Stimulated activated CD4-positive, alpha-beta T cell treated with anti-CD3 and anti-CD28 coated beads, Interleukin-1b, Interleukin-23, amount 100 ng/mL, for 24 hours (primary cell): Measurements from ENCODE around the gene STYXL1.
"Not testable (repeated sequence)": the region's sequence is repeated elsewhere in the genome, so short reads cannot be mapped to it uniquely, and the experiment has no call there.

ENCODE experiments used
- DNase-seq, 4 experiments: peaks; one replicate each; pipeline ENCODE4 v3.0.0-alpha.2; 2020; ENCODE audit warnings: low read depth in 4 of 4, low spot score in 1 of 4

The STYXL1 gene

DNA sequence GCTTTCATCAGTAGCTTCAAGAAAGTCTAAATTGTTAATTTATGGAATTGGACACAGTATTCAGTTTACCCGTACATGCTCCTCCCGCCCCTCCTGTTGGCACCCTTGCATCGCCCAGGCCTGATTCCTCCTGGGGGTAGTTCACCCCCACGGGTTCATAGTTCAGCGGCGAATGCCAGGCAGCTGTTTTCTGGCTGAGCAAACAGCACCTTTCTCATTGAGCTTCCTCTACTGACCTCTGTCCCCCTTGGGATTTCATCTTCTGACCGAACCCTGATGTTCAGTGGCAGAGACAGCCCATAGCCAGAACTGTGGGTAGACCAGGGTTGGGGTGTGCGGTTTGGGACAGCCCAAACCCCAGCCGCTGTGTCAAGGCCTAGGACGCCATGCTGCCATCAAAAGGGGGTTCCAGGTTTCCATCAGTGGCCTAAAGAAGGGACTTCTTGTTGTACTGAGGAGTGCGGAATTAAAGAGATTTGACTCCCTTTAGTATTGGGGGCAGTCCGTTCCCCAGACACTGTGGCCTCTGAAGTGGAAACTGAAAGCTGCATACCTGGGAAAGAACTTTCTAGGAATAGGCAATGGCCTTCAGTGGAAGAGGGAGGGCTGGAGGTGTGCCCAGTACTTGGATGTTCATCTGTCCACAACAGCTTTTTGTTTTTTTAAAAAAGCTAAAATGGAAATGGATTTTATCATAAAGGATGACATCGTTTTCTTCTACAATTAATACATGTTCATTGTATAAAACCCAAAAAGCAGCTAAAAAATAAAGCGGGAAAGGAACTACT lies 19.1 kb upstream of the STYXL1 start:
- DNase-seq = no peak

DNA sequence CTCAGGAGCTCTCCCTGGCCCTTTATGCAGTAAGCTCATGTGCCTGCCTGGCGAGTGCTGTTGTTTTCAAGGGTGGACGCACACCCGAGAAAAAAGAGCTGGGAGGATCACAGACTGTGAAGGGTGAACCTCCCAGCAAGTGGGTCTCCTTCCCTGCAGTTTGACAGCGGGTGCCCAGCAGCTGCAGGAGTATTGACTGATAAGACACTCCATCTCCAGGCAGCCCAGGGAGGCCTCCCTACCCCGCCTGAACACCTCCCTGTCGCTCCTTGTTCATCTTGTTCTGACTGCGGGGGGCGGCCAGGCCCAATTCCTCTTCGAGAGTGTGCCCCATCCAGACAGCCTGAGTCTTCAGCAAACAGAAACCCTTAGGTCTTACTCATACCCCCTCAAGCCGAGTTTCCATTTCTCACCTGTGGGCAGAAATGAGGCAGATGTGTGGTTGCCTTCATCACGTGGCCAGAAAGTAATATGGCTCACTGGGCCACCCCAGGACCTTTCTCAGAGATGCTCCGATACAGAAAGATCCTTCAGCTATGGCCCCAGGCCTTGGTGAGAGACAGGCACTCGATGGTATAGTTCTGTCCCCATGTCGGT lies 17.3 kb upstream of the STYXL1 start:
- no peak for DNase-seq

GRCh38 chr7:76064208-76064970 lies 16.6 kb upstream of the STYXL1 start:
- DNase-seq = no peak

DNA sequence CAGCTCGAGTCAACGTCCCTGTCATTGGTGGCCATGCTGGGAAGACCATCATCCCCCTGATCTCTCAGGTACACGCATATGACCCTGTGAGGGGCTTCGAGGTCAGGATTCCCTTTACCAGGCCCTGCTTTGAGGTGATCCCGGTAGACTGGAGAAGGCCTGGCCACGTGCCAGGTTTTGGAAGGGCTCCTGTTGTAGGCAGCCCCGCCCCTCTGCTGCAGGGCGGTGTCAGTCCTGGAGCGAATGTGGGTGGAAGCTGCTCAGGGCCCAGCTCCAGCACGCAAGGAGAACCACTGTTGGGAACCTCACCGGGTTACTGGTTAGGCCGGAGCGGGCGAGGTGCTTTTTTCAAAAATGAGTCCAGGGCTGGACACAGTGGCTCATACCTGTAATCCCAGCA lies 15.7 kb upstream of the STYXL1 start:
- DNase-seq = no peak

DNA sequence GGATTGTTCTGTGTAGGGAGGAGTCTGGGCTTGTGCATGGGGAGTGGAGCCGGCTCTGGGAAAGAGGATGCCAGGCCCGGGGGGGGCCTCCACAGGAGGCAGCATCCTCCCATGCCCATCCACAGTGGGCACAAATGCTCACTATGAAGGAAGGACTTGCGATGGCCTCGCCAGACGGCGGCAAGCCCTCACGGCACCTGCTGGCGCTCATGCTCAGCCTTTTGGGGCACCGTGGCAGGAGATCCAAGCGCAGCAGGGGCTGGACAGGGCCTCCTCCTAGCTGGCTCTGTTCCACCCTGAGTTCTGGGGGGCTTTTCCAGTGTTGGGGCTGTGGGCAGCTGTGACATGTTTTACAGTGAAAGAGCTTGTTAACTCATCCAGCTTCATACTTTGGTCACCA lies 15.3 kb upstream of the STYXL1 start:
- no peak for DNase-seq

DNA sequence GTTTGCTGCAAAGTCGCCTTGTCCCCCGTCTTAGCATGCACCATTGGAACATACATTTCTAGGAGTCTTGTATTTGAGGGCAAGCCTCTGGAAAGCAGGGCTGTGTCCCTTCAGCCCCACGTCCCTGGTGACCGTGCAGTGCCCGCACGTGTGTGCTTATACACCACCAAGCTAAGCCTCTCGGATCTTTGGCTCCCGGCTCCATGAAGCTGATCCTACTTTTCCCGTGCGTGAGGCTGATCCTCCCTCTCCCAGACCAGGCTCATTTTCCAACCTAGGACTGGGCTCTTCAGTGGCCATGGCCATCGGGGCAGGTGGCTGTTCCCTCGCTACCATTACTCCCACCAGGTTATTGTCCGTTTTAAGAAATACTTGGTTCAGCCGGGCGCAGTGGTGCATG lies 14.5 kb upstream of the STYXL1 start:
- no peak for DNase-seq

GRCh38 chr7:76060842-76061241 lies 13.0 kb upstream of the STYXL1 start:
- DNase-seq = no peak

DNA sequence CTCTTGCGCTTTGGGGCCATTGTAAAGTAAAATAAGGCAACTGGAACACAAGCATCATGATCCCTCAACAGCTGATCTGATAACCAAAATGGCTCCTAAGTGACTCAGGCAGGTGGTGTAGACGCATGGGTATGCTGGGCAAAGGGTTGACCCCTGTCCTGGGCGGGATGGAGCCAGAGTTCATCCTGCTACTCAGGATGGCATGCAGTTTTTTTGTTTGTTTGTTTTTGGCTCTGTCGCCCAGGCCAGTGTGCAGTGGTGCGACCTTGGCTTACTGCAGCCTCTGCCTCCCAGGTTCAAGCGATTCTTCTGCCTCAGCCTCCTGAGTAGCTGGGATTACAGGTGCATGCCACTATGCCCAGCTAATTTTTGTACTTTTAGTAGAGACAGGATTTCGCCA lies 10.9 kb upstream of the STYXL1 start:
- DNase-seq = not testable (repeated sequence)

DNA sequence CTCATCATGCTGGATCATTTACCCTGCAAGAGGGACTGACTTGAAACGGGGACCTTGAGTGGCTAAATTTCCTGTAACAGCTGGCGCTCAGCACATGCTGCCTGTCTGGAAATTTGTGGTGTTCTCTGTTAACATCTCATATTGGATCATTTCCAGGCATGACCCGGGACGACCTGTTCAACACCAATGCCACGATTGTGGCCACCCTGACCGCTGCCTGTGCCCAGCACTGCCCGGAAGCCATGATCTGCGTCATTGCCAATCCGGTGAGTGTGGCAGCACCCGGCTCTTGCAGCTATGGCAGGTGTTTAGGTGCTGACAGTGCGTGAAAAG lies 10.0 kb upstream of the STYXL1 start:
- no peak for DNase-seq

DNA sequence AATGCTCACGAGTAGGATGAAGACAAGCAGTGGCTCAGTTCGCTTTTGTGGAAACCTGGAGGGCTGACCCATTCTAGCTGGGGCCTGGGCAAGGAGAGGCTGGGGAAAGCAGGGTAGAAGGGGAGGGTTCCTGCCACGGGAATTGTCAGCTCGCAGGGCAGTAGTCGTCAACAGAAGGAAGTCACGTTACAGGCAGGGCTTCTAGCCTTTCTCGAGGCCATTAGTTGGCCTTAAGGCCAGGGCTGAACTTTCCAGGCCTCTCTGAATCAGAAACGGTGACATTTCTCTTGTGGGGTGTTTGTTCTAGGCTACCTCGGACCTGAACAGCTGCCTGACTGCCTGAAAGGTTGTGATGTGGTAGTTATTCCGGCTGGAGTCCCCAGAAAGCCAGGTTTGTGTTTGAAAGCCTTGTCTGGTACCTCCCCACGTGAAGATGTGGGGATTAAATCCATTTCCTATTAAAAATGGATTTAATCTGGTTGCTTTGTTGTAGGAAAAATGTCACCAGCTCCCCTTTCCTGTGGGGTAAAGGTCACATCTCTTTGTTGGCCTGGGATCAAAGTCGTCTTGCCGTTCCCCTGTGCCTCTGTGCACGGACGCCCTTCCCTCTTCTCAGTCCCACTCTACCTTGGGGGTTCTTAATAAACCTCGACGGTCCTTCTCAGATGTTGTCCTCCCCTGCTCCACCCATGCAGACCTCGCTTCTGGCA lies 9.5 kb upstream of the STYXL1 start:
- no peak for DNase-seq

- no peak for DNase-seq
Measured at GRCh38 chr7:76056241-76056640, 8.4 kb upstream of the STYXL1 start.

GRCh38 chr7:76054123-76055120 lies 6.6 kb upstream of the STYXL1 start:
- no peak for DNase-seq

- no peak for DNase-seq
Measured at GRCh38 chr7:76053461-76053860, 5.7 kb upstream of the STYXL1 start.

DNA sequence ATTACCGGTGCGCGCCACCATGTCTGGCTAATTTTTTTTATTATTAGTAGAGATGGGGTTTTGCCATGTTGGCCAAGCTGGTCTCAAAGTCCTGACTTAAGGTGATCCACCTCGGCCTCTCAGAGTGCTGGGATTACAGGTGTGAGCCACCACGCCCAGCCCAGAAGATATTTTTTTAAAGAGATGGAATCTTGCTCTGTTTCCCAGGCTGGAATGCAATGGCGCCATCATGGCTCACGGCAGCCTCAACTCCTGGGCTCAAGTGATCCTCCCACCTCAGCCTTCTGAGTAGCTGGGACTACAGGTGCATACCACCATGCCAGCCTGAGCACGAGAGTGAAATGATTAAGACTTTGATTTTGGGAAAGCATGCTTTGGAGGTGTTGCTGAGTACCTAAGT lies 4.9 kb upstream of the STYXL1 start:
- not testable (repeated sequence) for DNase-seq

GRCh38 chr7:76051840-76052239 lies 4.0 kb upstream of the STYXL1 start:
- DNase-seq = no peak

DNA sequence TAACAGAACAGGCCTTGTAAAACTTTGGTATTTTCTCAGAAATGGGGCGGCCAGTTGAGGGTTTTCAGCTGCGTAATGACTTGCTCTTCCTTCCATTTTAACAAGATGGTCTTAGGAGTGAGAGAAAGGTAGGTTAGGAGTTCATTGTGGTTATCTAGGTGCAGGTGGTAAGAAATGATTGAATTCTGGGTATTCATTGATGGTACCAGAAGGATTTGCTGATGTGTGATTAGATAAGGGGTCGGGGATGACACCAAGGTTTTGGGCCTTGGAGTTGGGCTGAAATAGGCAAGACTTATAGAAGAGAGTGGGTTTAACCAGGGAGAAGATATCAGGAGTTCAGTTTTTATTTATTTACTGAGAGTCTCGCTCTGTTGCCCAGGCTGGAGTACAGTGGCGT lies 2.7 kb upstream of the STYXL1 start:
- no peak for DNase-seq

DNA sequence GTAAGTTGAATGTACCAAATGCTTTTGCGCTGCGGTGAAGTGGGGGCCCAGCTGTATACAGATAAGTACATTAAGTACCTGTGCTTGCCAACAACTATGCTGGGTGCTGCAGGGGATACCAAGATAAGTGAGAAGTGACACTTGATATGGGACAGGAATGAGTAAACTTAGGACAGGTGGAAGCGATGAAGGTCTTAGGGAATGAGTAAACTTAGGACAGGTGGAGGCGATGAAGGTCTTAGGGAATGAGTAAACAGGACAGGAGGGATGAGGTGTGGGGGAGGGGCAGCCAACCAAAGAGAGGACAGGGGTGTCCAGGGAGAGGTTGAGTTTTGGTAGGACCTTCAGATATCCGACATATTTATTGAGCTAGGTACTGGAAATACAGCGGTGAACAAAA lies 1.5 kb upstream of the STYXL1 start:
- DNase-seq = no peak

DNA sequence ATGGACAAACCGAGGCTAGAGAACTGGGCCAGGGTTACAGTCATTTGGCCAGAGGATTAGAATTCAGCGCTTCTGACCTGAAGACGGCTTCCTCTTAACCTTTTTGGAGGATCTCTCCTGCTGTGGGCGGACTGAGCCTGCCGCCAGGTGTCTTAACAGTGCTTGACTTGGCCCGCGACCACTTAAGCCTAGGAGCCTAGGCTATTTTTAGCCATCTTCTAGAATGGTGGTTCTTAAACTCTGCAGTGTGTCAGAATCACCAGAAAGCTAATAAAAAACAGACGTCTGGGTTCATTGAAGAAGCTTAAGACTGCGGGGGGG lies 828 bp upstream of the STYXL1 start:
- DNase-seq = no peak

DNA sequence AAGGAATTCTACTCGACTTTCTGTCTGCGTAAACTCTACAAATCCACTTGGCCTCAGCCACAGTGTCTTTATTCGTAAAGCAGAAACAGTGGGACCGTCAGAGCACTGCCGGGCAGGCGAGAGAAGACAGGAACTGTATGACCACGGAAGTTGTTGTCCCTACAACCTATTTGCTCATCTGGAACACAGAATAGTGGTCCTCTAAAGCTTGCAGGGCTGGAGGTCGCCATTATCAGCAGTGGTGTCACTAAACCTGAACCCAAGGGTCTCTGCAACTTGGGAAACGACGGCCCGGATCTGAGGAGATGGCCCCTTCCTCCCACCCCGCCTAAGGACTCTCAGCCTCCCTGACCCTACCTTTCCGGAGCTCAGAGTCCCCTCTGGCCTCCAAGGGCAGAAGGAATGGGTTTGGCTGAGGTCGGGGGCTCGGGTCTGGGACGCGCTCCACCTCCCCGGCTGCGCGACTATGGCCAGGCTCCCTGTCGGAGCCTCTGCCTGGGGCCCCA lies 442 bp downstream of the STYXL1 start:
- no peak for DNase-seq

DNA sequence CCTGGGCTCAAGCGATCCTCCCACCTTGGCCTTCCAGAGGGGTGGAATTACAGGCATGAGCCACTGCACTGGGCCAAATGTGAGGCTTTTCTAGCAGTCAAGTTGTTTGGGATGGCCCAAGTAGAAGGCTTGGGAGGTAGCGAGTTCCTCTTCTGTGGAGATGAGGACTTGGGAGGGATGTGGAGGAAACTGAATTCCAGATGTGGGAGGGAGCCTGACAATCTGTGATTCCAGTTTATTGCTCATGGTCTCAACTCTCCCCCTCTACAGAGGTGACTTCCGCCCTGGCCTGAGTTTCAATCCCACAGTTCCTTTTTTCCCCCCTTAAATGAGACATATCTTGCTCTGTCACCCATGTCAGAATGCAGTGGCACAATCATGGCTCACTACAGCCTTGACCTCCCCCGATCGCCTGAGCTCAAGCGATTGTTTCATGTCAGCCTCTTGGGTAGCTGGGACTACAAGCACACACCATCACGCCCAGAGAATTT lies 3.4 kb downstream of the STYXL1 start:
- DNase-seq = no peak
